Caco-2 (cell line): ENCODE results near the gene SMARCD1. TPM values are rescaled to one million over a fixed set of nuclear protein-coding genes. Genes with fewer than 3 reads are reported as not detected.

ENCODE experiments used
- BruUV-seq: library from RNA; stranded (reverse); fragments of 400-500 nt; replicated peaks from 2 replicates; lab custom pipeline; 2021; lab: Mats Ljungman, UMichigan
- CTCF ChIA-PET: fragments of 300-600 bp; sonication (Branson Sonifier 250); formaldehyde crosslinking; loops from one replicate; lab custom pipeline; 2022; ENCODE audit warnings: antibody characterized with exemption; lab: Charles Lee
- POLR2A ChIA-PET: fragments of 300-600 bp; sonication (Branson Sonifier 250); formaldehyde crosslinking; loops from one replicate; lab custom pipeline; 2022; ENCODE audit warnings: antibody characterized with exemption; lab: Charles Lee
- DNase-seq, 2 experiments: peaks; one replicate each; pipeline versions ENCODE4 v3.0.0 to v3.0.0-alpha.2; 2020 to 2022
- H3K27me3 ChIP-seq: replicated peaks from 2 replicates; pipeline ENCODE4 v1.6.0; 2011; ENCODE audit warnings: low read length; ENCODE audit not compliant: control insufficient read depth, insufficient read depth
- H3K36me3 ChIP-seq: 2 replicates; pipeline ENCODE4 v1.5.1; 2011; ENCODE audit warnings: low read length; ENCODE audit not compliant: control insufficient read depth, insufficient read depth
- H3K4me1 ChIP-seq: fragments of 250-450 bp; sonication (Bioruptor Pico); 2 replicates; pipeline ENCODE4 v1.5.1; 2020; ENCODE audit warnings: mild to moderate bottlenecking
- H3K4me3 ChIP-seq: 2 replicates; pipeline ENCODE4 v1.5.1; 2011; ENCODE audit warnings: low read depth, mild to moderate bottlenecking, control low read depth, low read length
- H3K9me3 ChIP-seq: fragments of 250-450 bp; sonication (Bioruptor Pico); 2 replicates; pipeline ENCODE4 v1.5.1; 2020; ENCODE audit warnings: mild to moderate bottlenecking, moderate library complexity
- H3K27ac Mint-ChIP-seq: one replicate; pipeline ENCODE4 v1.8.0; 2022; ENCODE audit warnings: mixed read lengths; ENCODE audit not compliant: unreplicated experiment
- H3K27me3 Mint-ChIP-seq: one replicate; pipeline ENCODE4 v1.8.0; 2022; ENCODE audit warnings: mixed read lengths; ENCODE audit not compliant: insufficient read depth, unreplicated experiment
- H3K36me3 Mint-ChIP-seq: one replicate; pipeline ENCODE4 v1.8.0; 2022; ENCODE audit warnings: mild to moderate bottlenecking, mixed read lengths; ENCODE audit not compliant: insufficient read depth, unreplicated experiment
- H3K4me1 Mint-ChIP-seq: one replicate; pipeline ENCODE4 v1.8.0; 2022; ENCODE audit warnings: low read depth, mixed read lengths; ENCODE audit not compliant: unreplicated experiment
- H3K4me3 Mint-ChIP-seq: one replicate; pipeline ENCODE4 v1.8.0; 2022; ENCODE audit warnings: mild to moderate bottlenecking, moderate library complexity, mixed read lengths; ENCODE audit not compliant: unreplicated experiment
- H3K9me3 Mint-ChIP-seq: one replicate; pipeline ENCODE4 v1.8.0; 2022; ENCODE audit warnings: mixed read lengths; ENCODE audit not compliant: unreplicated experiment
- intact Hi-C: fragments of 100-400 bp; cut with micrococcal nuclease; formaldehyde crosslinking; loops from one replicate; pipeline ENCODE4 v1.10.0; 2022; ENCODE audit not compliant: unreplicated experiment
- total RNA-seq: library from RNA; stranded (reverse); gene quantifications from 2 replicates; pipeline ENCODE4 v1.2.3, GENCODE V29; 2022
- TF ChIP-seq, protein P1 (sequence below), 2 experiments: fragments of 200-600 bp in 1 of 2; IDR thresholded peaks; 1 replicate in 1 of 2; 2 replicates in 1 of 2; pipeline versions ENCODE4 v1.5.1 to v1.8.0; 2011 to 2022; ENCODE audit warnings: antibody characterized with exemption in 1 of 2, control low read depth in 1 of 2, inconsistent platforms in 1 of 2, low read depth in 1 of 2, low read length in 1 of 2, mild to moderate bottlenecking in 1 of 2, moderate library complexity in 1 of 2; ENCODE audit not compliant: insufficient read depth in 1 of 2, severe bottlenecking in 1 of 2, unreplicated experiment in 1 of 2

Gene SMARCD1
- total RNA-seq, 1 experiment from 2014 or later = 158 TPM

DNA sequence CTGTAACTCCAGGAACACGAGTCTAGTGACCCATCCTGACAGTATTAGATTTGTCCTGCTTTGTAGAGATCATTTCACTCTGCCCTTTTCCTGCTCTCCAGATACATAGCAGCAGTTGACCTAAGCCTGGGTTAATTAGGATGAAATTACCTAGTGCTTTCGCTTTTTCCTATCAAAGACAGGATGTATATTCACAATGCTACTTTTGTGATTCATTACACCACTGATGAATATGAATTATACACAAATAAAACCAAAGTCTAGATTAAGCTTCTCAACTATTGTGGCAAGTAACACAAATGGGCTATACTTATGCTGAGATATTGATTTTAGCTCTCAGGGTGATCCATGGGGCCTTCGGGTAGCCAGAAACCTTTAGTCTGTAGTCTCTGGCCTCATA, 64.2 kb downstream of the SMARCD1 start:
- H3K4me3 Mint-ChIP-seq = no peak overlapping the region
- H3K4me1 Mint-ChIP-seq = peaks cover 8% of the 10 kb centered on the region
- Histone ChIP-seq H3K27me3 (no peaks in the 10 kb centered on the region), H3K4me3 (no peak overlapping the region), H3K9me3 (no peaks in the 10 kb centered on the region), H3K4me1 (peaks cover 13% of the 10 kb centered on the region), H3K36me3 (no peaks in the 10 kb centered on the region)
- no peak overlapping the region for H3K27ac Mint-ChIP-seq
- H3K9me3 Mint-ChIP-seq = no peaks in the 10 kb centered on the region
- TF ChIP-seq, protein P1, sequence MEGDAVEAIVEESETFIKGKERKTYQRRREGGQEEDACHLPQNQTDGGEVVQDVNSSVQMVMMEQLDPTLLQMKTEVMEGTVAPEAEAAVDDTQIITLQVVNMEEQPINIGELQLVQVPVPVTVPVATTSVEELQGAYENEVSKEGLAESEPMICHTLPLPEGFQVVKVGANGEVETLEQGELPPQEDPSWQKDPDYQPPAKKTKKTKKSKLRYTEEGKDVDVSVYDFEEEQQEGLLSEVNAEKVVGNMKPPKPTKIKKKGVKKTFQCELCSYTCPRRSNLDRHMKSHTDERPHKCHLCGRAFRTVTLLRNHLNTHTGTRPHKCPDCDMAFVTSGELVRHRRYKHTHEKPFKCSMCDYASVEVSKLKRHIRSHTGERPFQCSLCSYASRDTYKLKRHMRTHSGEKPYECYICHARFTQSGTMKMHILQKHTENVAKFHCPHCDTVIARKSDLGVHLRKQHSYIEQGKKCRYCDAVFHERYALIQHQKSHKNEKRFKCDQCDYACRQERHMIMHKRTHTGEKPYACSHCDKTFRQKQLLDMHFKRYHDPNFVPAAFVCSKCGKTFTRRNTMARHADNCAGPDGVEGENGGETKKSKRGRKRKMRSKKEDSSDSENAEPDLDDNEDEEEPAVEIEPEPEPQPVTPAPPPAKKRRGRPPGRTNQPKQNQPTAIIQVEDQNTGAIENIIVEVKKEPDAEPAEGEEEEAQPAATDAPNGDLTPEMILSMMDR (IDR thresholded peaks at IDR 0.05; ENCODE audit: insufficient read depth in 1 of 2, low read depth in 1 of 2, low read length in 1 of 2, severe bottlenecking in 1 of 2, unreplicated experiment in 1 of 2) = no peak
- CTCF ChIA-PET = no interaction called here
- POLR2A ChIA-PET = no interaction called here
- no peaks in the 10 kb centered on the region for H3K36me3 Mint-ChIP-seq
- no peak for DNase-seq
- BruUV-seq = no TSS peak
- intact Hi-C loops = no loop called here
- no peaks in the 10 kb centered on the region for H3K27me3 Mint-ChIP-seq

Other genes starting within 250 kb of the SMARCD1 start
- gene BCDIN3D, start 242.2 kb upstream of the SMARCD1 start, total RNA-seq = 5.7 and 6.6 TPM in 2 replicates
- gene FAIM2, start 181.4 kb upstream of the SMARCD1 start, total RNA-seq = 0.07 and 0.09 TPM in 2 replicates
- gene AQP2, start 134.6 kb upstream of the SMARCD1 start, total RNA-seq = not detected in 2 replicates
- gene AQP5, start 123.5 kb upstream of the SMARCD1 start, total RNA-seq = not detected in 2 replicates
- not detected in 2 replicates for gene AQP6, start 112.4 kb upstream of the SMARCD1 start, total RNA-seq
- gene RACGAP1, start 59.8 kb upstream of the SMARCD1 start, total RNA-seq = 122 and 131 TPM in 2 replicates
- gene ASIC1, start 27.7 kb upstream of the SMARCD1 start, total RNA-seq = 15.6 and 17.8 TPM in 2 replicates
- gene GPD1, start 18.7 kb downstream of the SMARCD1 start, total RNA-seq = 1.5 and 1.9 TPM in 2 replicates
- 85.0 and 86.3 TPM in 2 replicates for gene COX14, start 26.9 kb downstream of the SMARCD1 start, total RNA-seq
- gene CERS5, start 82.0 kb downstream of the SMARCD1 start, total RNA-seq = 61.6 and 62.6 TPM in 2 replicates
- gene LIMA1, start 198.2 kb downstream of the SMARCD1 start, total RNA-seq = 50.3 and 53.5 TPM in 2 replicates